K562 (cell line): ENCODE measurements around the gene ARID4B. TPM values are rescaled to one million over a fixed set of nuclear protein-coding genes. Genes with fewer than 3 reads are reported as not detected.

Experiments used
- ATAC-seq: fragments of 200-7000 bp; cut with Tn5 transposase; 3 replicates; pipeline ENCODE4 v1.9.1; 2020; ENCODE audit warnings: moderate library complexity
- BruUV-seq: library from RNA; stranded (reverse); fragments of 400-500 nt; replicated peaks from 2 replicates; lab custom pipeline; 2021; lab: Mats Ljungman, UMichigan
- CTCF ChIA-PET: fragments of 300-600 bp; formaldehyde crosslinking; extraction: SDS; loops from one replicate; lab custom pipeline; 2021; ENCODE audit warnings: low intra/inter-chr PET ratio; lab: Yijun Ruan, JAX
- POLR2A ChIA-PET: fragments of 300-600, 350-650 bp; sonication (Branson Sonifier 250); formaldehyde crosslinking; extraction: SDS; loops from one replicate; lab custom pipeline; 2021; ENCODE audit warnings: antibody characterized with exemption, inconsistent platforms; lab: Yijun Ruan, JAX
- DNase-seq, 4 experiments: peaks; one replicate each; pipeline versions ENCODE4 v3.0.0 to v3.0.0-alpha.2; 2011 to 2018; ENCODE audit warnings: low spot score in 3 of 4, mixed read lengths in 3 of 4; ENCODE audit errors: extremely low read depth in 1 of 4
- FAIRE-seq: peaks from 2 replicates; lab custom pipeline; 2011; peaks lifted over from hg19 to GRCh38; lab: Jason Lieb, UNC
- H2AFZ ChIP-seq: 2 replicates; pipeline ENCODE4 v1.6.0; 2011; ENCODE audit warnings: low read depth, low read length, control low read depth, inconsistent platforms
- H3K27ac ChIP-seq: fragments of 200-600 bp; 3 replicates; pipeline ENCODE4 v1.8.0; 2011; ENCODE audit warnings: low read depth, mild to moderate bottlenecking, control low read depth, inconsistent platforms, low read length, moderate library complexity, mixed read lengths; ENCODE audit errors: extremely low read depth
- H3K27me3 ChIP-seq, 2 experiments: fragments of 300-600 bp in 1 of 2; 2 replicates in 1 of 2; 3 replicates in 1 of 2; pipeline versions ENCODE4 v1.6.0 to v1.8.0; 2011; ENCODE audit warnings: inconsistent platforms in 2 of 2, low read length in 2 of 2, mild to moderate bottlenecking in 1 of 2, mixed read lengths in 1 of 2, moderate library complexity in 1 of 2; ENCODE audit not compliant: control insufficient read depth in 2 of 2, insufficient read depth in 2 of 2
- H3K36me3 ChIP-seq: fragments of 300-600 bp; 3 replicates; pipeline ENCODE4 v1.8.0; 2011; ENCODE audit warnings: mild to moderate bottlenecking, low read length, inconsistent platforms; ENCODE audit not compliant: control insufficient read depth, insufficient read depth
- H3K4me1 ChIP-seq, 2 experiments: fragments of 200-600 bp in 1 of 2; replicated peaks in 1 of 2; 2 replicates in 1 of 2; 3 replicates in 1 of 2; pipeline versions ENCODE4 v1.5.1 to v1.8.0; 2011; ENCODE audit warnings: inconsistent platforms in 2 of 2, low read length in 2 of 2, mild to moderate bottlenecking in 1 of 2, mixed read lengths in 1 of 2, moderate library complexity in 1 of 2; ENCODE audit not compliant: control insufficient read depth in 2 of 2, insufficient read depth in 2 of 2
- H3K4me2 ChIP-seq: 2 replicates; pipeline ENCODE4 v1.6.1; 2011; ENCODE audit warnings: low read length, control low read depth, inconsistent platforms, mixed read lengths; ENCODE audit not compliant: insufficient read depth
- H3K4me3 ChIP-seq: fragments of 200-600 bp; sonication (generic), shearing (Covaris generic); 2 replicates; pipeline ENCODE4 v1.5.1; 2016; ENCODE audit warnings: control low read depth, inconsistent platforms
- H3K79me2 ChIP-seq: fragments of 200-600 bp; 3 replicates; pipeline ENCODE4 v1.8.0; 2011; ENCODE audit warnings: low read length, inconsistent platforms; ENCODE audit not compliant: control insufficient read depth, insufficient read depth
- H3K9ac ChIP-seq, 2 experiments: 2 replicates each; pipeline versions ENCODE4 v1.6.0 to v1.6.1; 2011; ENCODE audit warnings: low read depth in 2 of 2, low read length in 2 of 2, control low read depth in 1 of 2, inconsistent platforms in 1 of 2, mild to moderate bottlenecking in 1 of 2, mixed read lengths in 1 of 2; ENCODE audit not compliant: insufficient read depth in 1 of 2
- H3K9me1 ChIP-seq: one replicate; pipeline ENCODE4 v1.6.0; 2011; ENCODE audit warnings: inconsistent platforms, mild to moderate bottlenecking, low read length, moderate library complexity; ENCODE audit not compliant: control insufficient read depth, insufficient read depth
- H3K9me3 ChIP-seq: replicated peaks from 2 replicates; pipeline ENCODE4 v1.5.1; 2011; ENCODE audit warnings: low read depth, low read length, inconsistent platforms; ENCODE audit not compliant: control insufficient read depth, insufficient read depth
- H4K20me1 ChIP-seq: replicated peaks from 2 replicates; pipeline ENCODE4 v1.6.1; 2011; ENCODE audit warnings: low read length, inconsistent platforms, mixed read lengths; ENCODE audit not compliant: control insufficient read depth, insufficient read depth
- EP300 ChIP-seq: IDR thresholded peaks from 2 replicates; pipeline ENCODE4 v1.6.1; 2012; ENCODE audit warnings: low read length, improper control_type of control experiment
- MBD1 ChIP-seq: fragments of 250-450 bp; sonication (Bioruptor Pico); IDR thresholded peaks from 2 replicates; pipeline ENCODE4 v1.8.0; 2022; ENCODE audit warnings: inconsistent platforms
- NEUROD1 ChIP-seq: fragments of 150-350 bp; IDR thresholded peaks from 2 replicates; pipeline ENCODE4 v1.6.1; 2014; ENCODE audit warnings: borderline replicate concordance, low read length, low read depth; ENCODE audit not compliant: partially characterized antibody
- NFIC ChIP-seq: fragments of 450-650 bp; IDR thresholded peaks from 2 replicates; pipeline ENCODE4 v1.6.1; 2017; ENCODE audit warnings: mild to moderate bottlenecking, inconsistent platforms
- REST ChIP-seq, 2 experiments: fragments of 450-650 bp; formaldehyde crosslinking in 1 of 2; IDR thresholded peaks; 2 replicates each; pipeline versions ENCODE4 v1.4.0 to v1.6.1; 2014 to 2020; ENCODE audit warnings: mild to moderate bottlenecking in 2 of 2, borderline replicate concordance in 1 of 2, low read depth in 1 of 2
- SREBF1 ChIP-seq: fragments of 150-350 bp; IDR thresholded peaks from 2 replicates; pipeline ENCODE4 v1.6.1; 2014; ENCODE audit warnings: antibody characterized with exemption, low read depth, low read length, borderline replicate concordance
- USF2 ChIP-seq: sonication (generic); formaldehyde crosslinking; IDR thresholded peaks from 2 replicates; pipeline ENCODE4 v1.5.0; 2020; ENCODE audit warnings: missing genetic modification reagents
- ZNF121 ChIP-seq: sonication (generic); formaldehyde crosslinking; conservative IDR thresholded peaks from 2 replicates; pipeline ENCODE4 v1.8.0; 2022; ENCODE audit warnings: missing genetic modification reagents
- ZSCAN29 ChIP-seq: fragments of 450-650 bp; IDR thresholded peaks from 2 replicates; pipeline ENCODE4 v1.6.1; 2017
- WGBS: fragments of 100-300 bp; shearing (Covaris generic); methylation state at CpG from one replicate; pipeline ENCODE4 v1.1.6; 2016; ENCODE audit warnings: low coverage, mixed read lengths; ENCODE audit not compliant: insufficient coverage; ENCODE audit errors: missing lambda C conversion rate; 5-methylcytosine and 5-hydroxymethylcytosine counted together
- in situ Hi-C: fragments of 300-500 bp; cut with MboI; formaldehyde crosslinking; loops from 4 replicates; pipeline ENCODE4 v1.15.0; 2018; ENCODE audit warnings: inconsistent platforms, mixed read lengths
- intact Hi-C: fragments of 100-400 bp; cut with micrococcal nuclease; formaldehyde crosslinking; loops from 2 replicates; pipeline ENCODE4 v1.14.2; 2022
- polyA plus RNA-seq, 8 experiments: library from polyadenylated mRNA; depleted of rRNA in 4 of 8; stranded (reverse) in 5 of 8; unstranded in 3 of 8; fragments of >200 nt; fragmentation: Nextera tagmentation in 2 of 8; fragmentation: Illumina TruSeq in 1 of 8; extraction: Ambion mirVana in 2 of 8; extraction: Trizol in 1 of 8; gene quantifications; 2 replicates each; pipeline versions ENCODE4 v1.2.1 to v1.2.3, GENCODE V29; 2011 to 2014; ENCODE audit warnings: inconsistent platforms in 1 of 8, missing spikeins in 1 of 8
- total RNA-seq, 7 experiments: library from RNA; depleted of rRNA in 6 of 7; stranded (reverse); fragments of >200 nt in 6 of 7; fragmentation: Illumina TruSeq in 2 of 7; extraction: Trizol in 2 of 7; gene quantifications; 2 replicates each; pipeline versions ENCODE4 v1.2.1 to v1.2.3, GENCODE V29; 2011 to 2021; ENCODE audit warnings: low replicate concordance in 1 of 7

ARID4B gene
- total and polyA plus RNA-seq, 9 of the 15 experiments (the other 6 are each of a cell fraction or from before 2014, with no cell fraction given) = 8.4 to 38.9 (median 18.5) TPM

GRCh38 chr1:235313262-235313661 lies 14.7 kb downstream of the ARID4B start:
- ChIA-PET POLR2A (interaction anchor here (3.8 to 7.3 kb wide), 2 partner anchors 9 to 13 kb away, joined by 14 to 38 read pairs; partner anchors contain the start of genes ARID4B and GGPS1), CTCF (no interaction called here)
- Histone ChIP-seq H3K9me3 (no peaks in the 10 kb centered on the region), H3K27me3 (no peaks in the 10 kb centered on the region), H4K20me1 (no peaks in the 10 kb centered on the region), H3K4me3 (no peak overlapping the region), H3K27ac (no peak overlapping the region), H3K9me1 (no peaks in the 10 kb centered on the region), H3K79me2 (peaks cover 80% of the 10 kb centered on the region), H3K36me3 (peaks cover 21% of the 10 kb centered on the region; the same call in 2 of the 3 replicates), H3K4me2 (no peak overlapping the region), H3K4me1 (no peaks in the 10 kb centered on the region; a peak in 2 of 5 replicates), H2AFZ (no peak overlapping the region), H3K9ac (no peak overlapping the region)
- in situ Hi-C loops = no loop called here
- intact Hi-C loops = no loop called here
- DNase-seq (no peak), ATAC-seq (peak; percentile 27; the same call in 2 of the 3 replicates), FAIRE-seq (no peak)
- no TSS peak for BruUV-seq
- TF ChIP-seq ZSCAN29 (no peak), ZNF121 (CRISPR knock-in tag) (no peak), USF2 (CRISPR knock-in tag) (no peak), EP300 (no peak), REST (IDR thresholded peaks at IDR 0.05; ENCODE audit: borderline replicate concordance) (no peak), REST (CRISPR knock-in tag; IDR thresholded peaks at IDR 0.05; ENCODE audit: low read depth) (no peak), SREBF1 (no peak), MBD1 (no peak), NEUROD1 (no peak), NFIC (no peak)
- 82% methylated on average over 6 of the region's 6 CpGs for WGBS
